ENCODE measurements around the gene ACTR8.

The ACTR8 gene

DNA sequence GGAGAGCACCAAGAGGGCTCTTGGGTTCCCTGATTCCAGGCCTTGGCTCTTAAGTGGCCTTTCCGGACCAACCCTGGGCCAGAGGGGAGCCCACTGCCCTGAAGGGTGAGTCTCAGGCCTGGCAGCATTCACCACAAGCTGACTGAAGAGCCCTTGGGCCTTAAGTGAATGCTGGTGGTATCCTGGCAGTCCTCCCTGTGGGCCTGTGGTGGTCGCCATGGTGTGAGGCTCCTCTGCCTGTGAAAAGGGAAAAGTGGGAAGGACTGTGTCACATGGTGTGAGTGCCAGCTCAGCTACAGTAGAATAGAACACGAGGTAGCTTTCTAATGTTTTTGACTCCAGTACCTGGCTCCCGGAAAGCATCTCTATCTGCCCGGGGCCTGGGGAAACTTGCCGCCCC, 51.0 kb downstream of the ACTR8 start:
- no peak for TF ChIP-seq CTCF (IDR thresholded peaks at IDR 0.05; ENCODE audit: extremely low read depth, insufficient read depth, missing control alignments)
- no peak for DNase-seq (ENCODE audit: low spot score)
- in situ Hi-C loops (cut with MboI; ENCODE audit: low pct_unique_long_range_greater_than_20kb, low sequenced_read_pairs, unreplicated experiment), result no loop called here

GRCh38 chr3:53829605-53830004, 52.3 kb downstream of the ACTR8 start:
- in situ Hi-C loops (cut with MboI; ENCODE audit: low pct_unique_long_range_greater_than_20kb, low sequenced_read_pairs, unreplicated experiment), result no loop called here
- DNase-seq (ENCODE audit: low spot score), result no peak
- TF ChIP-seq CTCF (IDR thresholded peaks at IDR 0.05; ENCODE audit: extremely low read depth, insufficient read depth, missing control alignments), result no peak

- TF ChIP-seq CTCF (IDR thresholded peaks at IDR 0.05; ENCODE audit: extremely low read depth, insufficient read depth, missing control alignments), result no peak
- DNase-seq (ENCODE audit: low spot score), result no peak
- in situ Hi-C loops (cut with MboI; ENCODE audit: low pct_unique_long_range_greater_than_20kb, low sequenced_read_pairs, unreplicated experiment), result no loop called here
These were observed 53.4 kb downstream of the ACTR8 start for GRCh38 chr3:53828581-53828980.

DNA sequence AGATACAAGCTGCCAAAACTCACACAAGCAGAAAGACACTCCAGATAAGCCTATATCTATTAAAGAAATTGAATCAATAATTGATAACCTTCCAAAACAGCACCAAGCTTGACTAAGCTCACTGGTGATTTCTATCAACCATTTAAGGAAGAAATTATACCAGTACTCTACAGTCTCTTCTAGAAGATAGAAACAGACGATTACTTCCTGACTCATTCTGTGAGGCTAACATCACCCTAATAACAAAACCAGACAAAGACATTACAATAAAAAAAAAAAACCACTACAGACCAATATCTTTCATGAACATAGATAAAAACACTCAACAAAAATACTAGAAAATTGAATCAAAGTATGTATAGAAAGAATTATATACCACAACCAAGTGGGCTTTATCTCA, 55.9 kb downstream of the ACTR8 start:
- DNase-seq (ENCODE audit: low spot score), result no peak
- in situ Hi-C loops (cut with MboI; ENCODE audit: low pct_unique_long_range_greater_than_20kb, low sequenced_read_pairs, unreplicated experiment), result no loop called here
- TF ChIP-seq CTCF (IDR thresholded peaks at IDR 0.05; ENCODE audit: extremely low read depth, insufficient read depth, missing control alignments), result no peak

GRCh38 chr3:53824795-53825194, 57.2 kb downstream of the ACTR8 start:
- in situ Hi-C loops (cut with MboI; ENCODE audit: low pct_unique_long_range_greater_than_20kb, low sequenced_read_pairs, unreplicated experiment), result no loop called here
- DNase-seq (ENCODE audit: low spot score), result no peak
- no peak for TF ChIP-seq CTCF (IDR thresholded peaks at IDR 0.05; ENCODE audit: extremely low read depth, insufficient read depth, missing control alignments)

GRCh38 chr3:53823956-53824657, 57.8 kb downstream of the ACTR8 start:
- DNase-seq (ENCODE audit: low spot score), result no peak
- no peak for TF ChIP-seq CTCF (IDR thresholded peaks at IDR 0.05; ENCODE audit: extremely low read depth, insufficient read depth, missing control alignments)
- in situ Hi-C loops (cut with MboI; ENCODE audit: low pct_unique_long_range_greater_than_20kb, low sequenced_read_pairs, unreplicated experiment), result no loop called here
